WTC11 (cell line): ENCODE measurements around the gene LMF1.

ENCODE experiments used
- CREM ChIP-seq: sonication (generic); formaldehyde crosslinking; IDR thresholded peaks from 2 replicates; pipeline ENCODE4 v1.8.1; 2022; ENCODE audit warnings: mild to moderate bottlenecking, missing genetic modification reagents, moderate library complexity
- NR2C2 ChIP-seq: sonication (generic); formaldehyde crosslinking; IDR thresholded peaks from 2 replicates; pipeline ENCODE4 v1.8.0; 2022; ENCODE audit warnings: mild to moderate bottlenecking, missing genetic modification reagents
- OVOL2 ChIP-seq: fragments of 250-450 bp; sonication (Bioruptor Pico); IDR thresholded peaks from 2 replicates; pipeline ENCODE4 v1.9.0; 2021; ENCODE audit warnings: mild to moderate bottlenecking, borderline replicate concordance
- TEAD4 ChIP-seq: sonication (generic); formaldehyde crosslinking; IDR thresholded peaks from 2 replicates; pipeline ENCODE4 v1.8.0; 2022; ENCODE audit warnings: mild to moderate bottlenecking, missing genetic modification reagents
- ZNF121 ChIP-seq: sonication (generic); formaldehyde crosslinking; IDR thresholded peaks from 2 replicates; pipeline ENCODE4 v1.8.0; 2023; ENCODE audit warnings: missing genetic modification reagents
- TF ChIP-seq, protein P1 (sequence below): fragments of 200-600 bp; IDR thresholded peaks from 2 replicates; pipeline ENCODE4 v1.8.0; 2022; ENCODE audit warnings: antibody characterized with exemption
- TF ChIP-seq, protein P2 (sequence below): sonication (generic); formaldehyde crosslinking; IDR thresholded peaks from 2 replicates; pipeline ENCODE4 v1.8.0; 2022; ENCODE audit warnings: mild to moderate bottlenecking, missing genetic modification reagents
- TF ChIP-seq, protein P3 (sequence below): sonication (generic); formaldehyde crosslinking; IDR thresholded peaks from 2 replicates; pipeline ENCODE4 v1.8.1; 2022; ENCODE audit warnings: mild to moderate bottlenecking, moderate library complexity, missing genetic modification reagents
- TF ChIP-seq, protein P4 (sequence below): sonication (generic); formaldehyde crosslinking; IDR thresholded peaks from 2 replicates; pipeline ENCODE4 v1.8.1; 2022; ENCODE audit warnings: low read depth, missing genetic modification reagents, borderline replicate concordance
- TF ChIP-seq, protein P5 (sequence below): sonication (generic); formaldehyde crosslinking; IDR thresholded peaks from 2 replicates; pipeline ENCODE4 v1.8.0; 2022; ENCODE audit warnings: mild to moderate bottlenecking, missing genetic modification reagents

DNA sequence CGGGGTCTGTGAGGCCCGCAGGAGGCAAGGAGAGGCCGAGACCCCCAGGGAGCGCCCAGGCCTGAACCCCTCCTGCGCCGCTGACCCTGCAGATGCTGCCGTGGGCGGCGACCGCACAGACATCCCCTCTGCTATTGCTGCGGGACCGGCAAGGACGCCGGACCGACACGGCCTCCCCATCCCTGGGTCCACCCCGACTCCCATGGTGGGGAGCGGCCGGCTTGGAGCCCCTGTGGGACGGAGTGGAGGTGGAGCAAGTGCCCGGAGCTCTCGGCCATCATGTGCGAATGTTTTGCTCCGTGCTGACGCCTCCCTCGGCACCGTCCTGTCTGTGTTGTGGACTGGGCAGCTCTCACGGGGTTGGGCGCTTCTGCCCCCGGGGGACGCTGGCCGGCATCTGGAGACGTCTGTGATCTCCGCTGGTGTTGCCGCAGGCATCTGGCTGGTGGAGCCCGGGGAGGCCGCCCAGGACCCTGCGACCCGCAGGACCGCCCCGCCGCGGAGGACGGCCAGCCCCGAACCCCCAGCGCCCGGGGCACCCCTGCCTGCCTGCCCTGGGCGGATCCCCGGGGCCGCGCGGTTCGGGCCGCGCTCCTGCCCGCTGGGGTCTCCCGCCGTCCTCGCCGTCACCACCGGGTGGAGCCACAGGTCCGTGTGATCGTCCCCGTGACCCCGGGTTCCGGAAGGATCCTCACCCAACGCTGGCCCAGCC, 157.4 kb downstream of the LMF1 start:
- TF ChIP-seq, protein P1, sequence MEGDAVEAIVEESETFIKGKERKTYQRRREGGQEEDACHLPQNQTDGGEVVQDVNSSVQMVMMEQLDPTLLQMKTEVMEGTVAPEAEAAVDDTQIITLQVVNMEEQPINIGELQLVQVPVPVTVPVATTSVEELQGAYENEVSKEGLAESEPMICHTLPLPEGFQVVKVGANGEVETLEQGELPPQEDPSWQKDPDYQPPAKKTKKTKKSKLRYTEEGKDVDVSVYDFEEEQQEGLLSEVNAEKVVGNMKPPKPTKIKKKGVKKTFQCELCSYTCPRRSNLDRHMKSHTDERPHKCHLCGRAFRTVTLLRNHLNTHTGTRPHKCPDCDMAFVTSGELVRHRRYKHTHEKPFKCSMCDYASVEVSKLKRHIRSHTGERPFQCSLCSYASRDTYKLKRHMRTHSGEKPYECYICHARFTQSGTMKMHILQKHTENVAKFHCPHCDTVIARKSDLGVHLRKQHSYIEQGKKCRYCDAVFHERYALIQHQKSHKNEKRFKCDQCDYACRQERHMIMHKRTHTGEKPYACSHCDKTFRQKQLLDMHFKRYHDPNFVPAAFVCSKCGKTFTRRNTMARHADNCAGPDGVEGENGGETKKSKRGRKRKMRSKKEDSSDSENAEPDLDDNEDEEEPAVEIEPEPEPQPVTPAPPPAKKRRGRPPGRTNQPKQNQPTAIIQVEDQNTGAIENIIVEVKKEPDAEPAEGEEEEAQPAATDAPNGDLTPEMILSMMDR: peak; percentile 50; the same call in 1 of the 2 replicates
- TF ChIP-seq, protein P2, sequence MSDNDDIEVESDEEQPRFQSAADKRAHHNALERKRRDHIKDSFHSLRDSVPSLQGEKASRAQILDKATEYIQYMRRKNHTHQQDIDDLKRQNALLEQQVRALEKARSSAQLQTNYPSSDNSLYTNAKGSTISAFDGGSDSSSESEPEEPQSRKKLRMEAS (CRISPR knock-in tag): no peak
- TF ChIP-seq OVOL2 (CRISPR knock-in tag): no peak
- TF ChIP-seq, protein P3, sequence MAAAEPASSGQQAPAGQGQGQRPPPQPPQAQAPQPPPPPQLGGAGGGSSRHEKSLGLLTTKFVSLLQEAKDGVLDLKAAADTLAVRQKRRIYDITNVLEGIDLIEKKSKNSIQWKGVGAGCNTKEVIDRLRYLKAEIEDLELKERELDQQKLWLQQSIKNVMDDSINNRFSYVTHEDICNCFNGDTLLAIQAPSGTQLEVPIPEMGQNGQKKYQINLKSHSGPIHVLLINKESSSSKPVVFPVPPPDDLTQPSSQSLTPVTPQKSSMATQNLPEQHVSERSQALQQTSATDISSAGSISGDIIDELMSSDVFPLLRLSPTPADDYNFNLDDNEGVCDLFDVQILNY (CRISPR knock-in tag): 0 out of 2 replicates have a peak, but pooled peaks have one; percentile 55
- TF ChIP-seq NR2C2 (CRISPR knock-in tag): no peak
- TF ChIP-seq TEAD4: no peak
- no peak for TF ChIP-seq CREM (CRISPR knock-in tag)
- no peak for TF ChIP-seq ZNF121 (CRISPR knock-in tag)
- TF ChIP-seq, protein P4, sequence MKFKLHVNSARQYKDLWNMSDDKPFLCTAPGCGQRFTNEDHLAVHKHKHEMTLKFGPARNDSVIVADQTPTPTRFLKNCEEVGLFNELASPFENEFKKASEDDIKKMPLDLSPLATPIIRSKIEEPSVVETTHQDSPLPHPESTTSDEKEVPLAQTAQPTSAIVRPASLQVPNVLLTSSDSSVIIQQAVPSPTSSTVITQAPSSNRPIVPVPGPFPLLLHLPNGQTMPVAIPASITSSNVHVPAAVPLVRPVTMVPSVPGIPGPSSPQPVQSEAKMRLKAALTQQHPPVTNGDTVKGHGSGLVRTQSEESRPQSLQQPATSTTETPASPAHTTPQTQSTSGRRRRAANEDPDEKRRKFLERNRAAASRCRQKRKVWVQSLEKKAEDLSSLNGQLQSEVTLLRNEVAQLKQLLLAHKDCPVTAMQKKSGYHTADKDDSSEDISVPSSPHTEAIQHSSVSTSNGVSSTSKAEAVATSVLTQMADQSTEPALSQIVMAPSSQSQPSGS (CRISPR knock-in tag): no peak
- TF ChIP-seq, protein P5, sequence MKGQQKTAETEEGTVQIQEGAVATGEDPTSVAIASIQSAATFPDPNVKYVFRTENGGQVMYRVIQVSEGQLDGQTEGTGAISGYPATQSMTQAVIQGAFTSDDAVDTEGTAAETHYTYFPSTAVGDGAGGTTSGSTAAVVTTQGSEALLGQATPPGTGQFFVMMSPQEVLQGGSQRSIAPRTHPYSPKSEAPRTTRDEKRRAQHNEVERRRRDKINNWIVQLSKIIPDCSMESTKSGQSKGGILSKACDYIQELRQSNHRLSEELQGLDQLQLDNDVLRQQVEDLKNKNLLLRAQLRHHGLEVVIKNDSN (CRISPR knock-in tag): no peak
